ENCODE data around the gene POU2F1. TPM values are rescaled to one million over a fixed set of nuclear protein-coding genes. Genes with fewer than 3 reads are reported as not detected.
"Not testable (repeated sequence)": the region's sequence is repeated elsewhere in the genome, so short reads cannot be mapped to it uniquely, and the experiment has no call there.

Gene POU2F1
- total and polyA plus RNA-seq, 8 donors = 1.4 to 7.3 (median 5.8) TPM

DNA sequence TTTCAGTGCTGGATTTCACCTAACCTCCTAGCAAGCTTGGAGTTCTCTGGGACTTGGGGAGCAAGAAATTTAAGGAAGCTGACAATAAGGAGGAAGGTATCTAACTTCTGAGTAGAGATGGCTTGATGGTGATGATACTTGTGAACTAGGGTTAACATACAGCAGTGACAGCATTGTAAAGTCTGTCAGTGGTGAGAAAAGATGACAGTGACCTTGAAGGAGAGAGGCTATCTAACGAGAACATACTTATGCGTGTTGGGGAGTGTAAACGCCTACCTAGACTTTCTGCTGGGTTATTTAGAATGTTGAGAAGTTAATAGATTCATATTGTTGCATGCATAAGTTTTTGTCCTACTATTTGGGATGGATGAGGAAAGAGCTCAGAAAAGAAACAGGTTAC is 16.3 kb downstream of the POU2F1 start:
- FAIRE-seq = no peak
- H3K4me3 ChIP-seq = no peak overlapping the region
- ATAC-seq = no peak
- TF ChIP-seq, protein P1, sequence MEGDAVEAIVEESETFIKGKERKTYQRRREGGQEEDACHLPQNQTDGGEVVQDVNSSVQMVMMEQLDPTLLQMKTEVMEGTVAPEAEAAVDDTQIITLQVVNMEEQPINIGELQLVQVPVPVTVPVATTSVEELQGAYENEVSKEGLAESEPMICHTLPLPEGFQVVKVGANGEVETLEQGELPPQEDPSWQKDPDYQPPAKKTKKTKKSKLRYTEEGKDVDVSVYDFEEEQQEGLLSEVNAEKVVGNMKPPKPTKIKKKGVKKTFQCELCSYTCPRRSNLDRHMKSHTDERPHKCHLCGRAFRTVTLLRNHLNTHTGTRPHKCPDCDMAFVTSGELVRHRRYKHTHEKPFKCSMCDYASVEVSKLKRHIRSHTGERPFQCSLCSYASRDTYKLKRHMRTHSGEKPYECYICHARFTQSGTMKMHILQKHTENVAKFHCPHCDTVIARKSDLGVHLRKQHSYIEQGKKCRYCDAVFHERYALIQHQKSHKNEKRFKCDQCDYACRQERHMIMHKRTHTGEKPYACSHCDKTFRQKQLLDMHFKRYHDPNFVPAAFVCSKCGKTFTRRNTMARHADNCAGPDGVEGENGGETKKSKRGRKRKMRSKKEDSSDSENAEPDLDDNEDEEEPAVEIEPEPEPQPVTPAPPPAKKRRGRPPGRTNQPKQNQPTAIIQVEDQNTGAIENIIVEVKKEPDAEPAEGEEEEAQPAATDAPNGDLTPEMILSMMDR (IDR thresholded peaks at IDR 0.05) = no peak
- intact Hi-C loops (cut with DNase I) = no loop called here
- no peak overlapping the region for H3K27ac ChIP-seq
- H3K27me3 ChIP-seq = no peaks in the 10 kb centered on the region
- H3K36me3 ChIP-seq = no peaks in the 10 kb centered on the region
- WGBS, 2 donors = 57 to 65% methylated on average over 3 of the region's 3 CpGs
- no peak for DNase-seq
- H3K4me1 ChIP-seq = peaks cover 0 to 5% (median 4%) of the 10 kb centered on the region in 3 donors
- no peaks in the 10 kb centered on the region for H3K9me3 ChIP-seq

DNA sequence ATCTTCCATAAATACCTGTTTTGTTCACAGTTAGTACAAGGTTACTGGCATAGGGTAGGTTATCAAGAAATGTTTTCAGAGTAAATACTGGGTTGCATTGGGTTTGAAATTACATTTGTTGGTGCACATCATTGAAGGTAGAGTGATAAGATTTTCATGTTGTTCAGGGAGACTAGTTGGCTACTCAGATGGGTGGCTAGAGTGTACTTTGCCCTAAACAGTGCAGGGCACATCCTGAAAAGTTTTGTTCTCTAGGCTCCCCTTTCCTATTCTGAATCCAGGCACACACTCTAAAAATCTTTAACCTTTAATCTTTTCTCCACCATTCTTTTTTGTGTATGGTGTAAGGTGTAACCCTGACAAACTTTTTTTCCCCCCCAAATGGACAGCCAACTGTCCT is 18.0 kb downstream of the POU2F1 start:
- Histone ChIP-seq H3K36me3 (no peaks in the 10 kb centered on the region), H3K27ac (no peak overlapping the region), H3K4me1 (peaks cover 0 to 5% (median 4%) of the 10 kb centered on the region in 3 donors), H3K27me3 (no peaks in the 10 kb centered on the region), H3K9me3 (no peaks in the 10 kb centered on the region), H3K4me3 (no peak overlapping the region)
- no peak for FAIRE-seq
- no peak for DNase-seq
- intact Hi-C loops (cut with DNase I) = no loop called here
- ATAC-seq = peak in 1 of 4 donors; percentile 36
- TF ChIP-seq, protein P1 (IDR thresholded peaks at IDR 0.05) = no peak

DNA sequence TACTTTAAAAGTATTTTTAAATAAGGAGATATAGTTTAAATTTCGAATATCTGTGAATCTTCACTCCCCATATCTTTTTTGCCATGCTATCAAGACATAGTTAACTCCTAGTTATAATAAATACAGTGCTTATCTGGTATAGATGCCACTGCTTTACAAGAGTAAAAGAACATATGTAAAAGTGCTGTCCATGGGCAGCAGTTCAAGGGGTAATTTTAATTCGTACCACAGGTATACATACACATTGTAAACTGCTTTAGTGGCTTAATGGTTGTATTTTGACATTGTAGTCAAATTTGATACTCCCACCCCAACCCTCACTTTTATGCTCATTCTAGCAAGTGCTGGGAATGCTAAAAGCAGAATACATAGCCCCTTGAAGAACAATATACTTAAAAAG is 18.6 kb downstream of the POU2F1 start:
- WGBS, 2 donors = 75 to 80% methylated on average over 2 of the region's 2 CpGs
- Histone ChIP-seq H3K9me3 (no peaks in the 10 kb centered on the region), H3K27ac (no peak overlapping the region), H3K4me1 (peaks cover 0 to 5% (median 4%) of the 10 kb centered on the region in 3 donors), H3K4me3 (no peak overlapping the region), H3K27me3 (no peaks in the 10 kb centered on the region), H3K36me3 (no peaks in the 10 kb centered on the region)
- DNase-seq (no peak), ATAC-seq (no peak), FAIRE-seq (no peak)
- intact Hi-C loops (cut with DNase I) = no loop called here
- TF ChIP-seq, protein P1 (IDR thresholded peaks at IDR 0.05) = no peak

DNA sequence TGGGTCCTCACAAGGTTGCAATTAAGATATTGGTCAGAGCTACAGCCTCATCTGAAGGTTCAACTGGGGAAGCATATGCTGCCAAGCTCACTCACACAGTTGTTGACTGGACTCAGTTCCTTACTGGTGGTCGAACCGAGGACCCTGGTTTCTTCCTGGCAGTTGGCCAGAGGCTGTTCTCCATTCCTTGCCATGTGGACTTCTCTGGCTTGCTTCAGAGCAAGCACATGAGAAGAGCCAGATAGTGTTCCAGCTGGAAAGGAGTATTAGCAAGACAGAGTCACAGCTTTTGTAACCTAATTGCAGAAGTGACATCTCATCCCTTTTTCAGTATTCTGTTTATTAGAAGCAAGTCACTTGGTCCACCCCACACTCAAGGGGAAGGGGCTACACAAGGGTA is 23.6 kb downstream of the POU2F1 start:
- Histone ChIP-seq H3K27ac (no peak overlapping the region), H3K9me3 (no peaks in the 10 kb centered on the region), H3K36me3 (no peaks in the 10 kb centered on the region), H3K27me3 (no peaks in the 10 kb centered on the region), H3K4me3 (no peak overlapping the region), H3K4me1 (no peaks in the 10 kb centered on the region)
- DNase-seq (no peak), FAIRE-seq (no peak), ATAC-seq (no peak)
- intact Hi-C loops (cut with DNase I) = no loop called here
- TF ChIP-seq, protein P1 (IDR thresholded peaks at IDR 0.05) = no peak
- WGBS, 2 donors = 86 to 100% methylated on average over 2 of the region's 2 CpGs

DNA sequence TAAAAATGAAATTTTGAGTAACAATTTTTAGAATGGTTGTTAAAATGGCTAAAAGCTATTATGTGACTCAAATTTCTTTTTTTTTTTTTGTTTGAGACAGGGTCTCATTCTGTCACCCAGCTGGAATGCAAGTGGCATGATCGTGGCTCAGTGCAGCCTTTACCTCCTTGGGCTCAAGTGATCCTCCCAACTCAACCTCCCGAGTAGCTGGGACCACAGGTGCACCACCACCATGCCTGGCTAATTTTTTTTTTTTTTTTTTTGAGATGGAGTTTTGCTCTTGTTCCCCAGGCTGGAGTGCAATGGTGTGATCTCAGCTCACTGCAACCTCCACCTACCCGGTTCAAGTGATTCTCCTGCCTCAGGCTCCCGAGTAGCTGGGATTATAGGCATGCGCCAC is 24.5 kb downstream of the POU2F1 start:
- WGBS, 2 donors = 94 to 100% methylated on average over 5 of the region's 5 CpGs
- ATAC-seq; FAIRE-seq; H3K36me3 ChIP-seq; H3K9me3 ChIP-seq; H3K27me3 ChIP-seq; DNase-seq; H3K4me1 ChIP-seq; H3K4me3 ChIP-seq; H3K27ac ChIP-seq; intact Hi-C loops (cut with DNase I): not testable (repeated sequence)

DNA sequence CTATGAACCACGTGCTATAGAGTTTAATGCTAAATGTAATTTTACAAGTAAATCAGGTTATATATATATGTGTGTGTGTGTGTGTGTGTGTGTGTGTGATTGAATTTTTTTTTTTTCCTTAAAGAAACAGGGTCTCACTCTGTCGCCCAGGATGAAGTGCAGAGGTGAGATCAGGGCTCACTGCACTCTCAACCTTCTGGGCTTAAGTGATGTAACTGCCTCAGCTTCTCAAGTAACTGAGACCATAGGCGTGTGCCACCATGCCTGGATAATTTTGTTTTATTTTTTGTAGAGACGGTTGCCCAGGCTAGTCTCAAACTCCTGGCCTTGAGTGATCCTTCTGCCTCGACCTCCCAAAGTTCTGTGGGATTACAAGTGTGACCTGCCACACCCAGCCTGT is 26.3 kb downstream of the POU2F1 start:
- H3K36me3 ChIP-seq = no peaks in the 10 kb centered on the region
- no peaks in the 10 kb centered on the region for H3K27me3 ChIP-seq

More for the DNA sequence above, 26.3 kb downstream of the POU2F1 start:
- TF ChIP-seq, protein P1 (IDR thresholded peaks at IDR 0.05) = no peak
- no peak for ATAC-seq
- 74 to 77% methylated on average over 5 of the region's 5 CpGs for WGBS, 2 donors
- no peak for DNase-seq
- no peaks in the 10 kb centered on the region for H3K9me3 ChIP-seq
- intact Hi-C loops (cut with DNase I) = no loop called here
- FAIRE-seq = no peak
- no peak overlapping the region for H3K4me3 ChIP-seq
- H3K4me1 ChIP-seq = no peaks in the 10 kb centered on the region
- H3K27ac ChIP-seq = no peak overlapping the region

All from pancreas (tissue), 10 donors.